K562 (cell line): ENCODE results near the gene ZDHHC20. TPM values are rescaled to one million over a fixed set of nuclear protein-coding genes. Genes with fewer than 3 reads are reported as not detected.

ENCODE experiments used
- ATAC-seq: fragments of 200-7000 bp; cut with Tn5 transposase; 3 replicates; pipeline ENCODE4 v1.9.1; 2020; ENCODE audit warnings: moderate library complexity
- BruUV-seq: library from RNA; stranded (reverse); fragments of 400-500 nt; replicated peaks from 2 replicates; lab custom pipeline; 2021; lab: Mats Ljungman, UMichigan
- CTCF ChIA-PET: fragments of 300-600 bp; formaldehyde crosslinking; extraction: SDS; loops from one replicate; lab custom pipeline; 2021; ENCODE audit warnings: low intra/inter-chr PET ratio; lab: Yijun Ruan, JAX
- POLR2A ChIA-PET: fragments of 300-600, 350-650 bp; sonication (Branson Sonifier 250); formaldehyde crosslinking; extraction: SDS; loops from one replicate; lab custom pipeline; 2021; ENCODE audit warnings: antibody characterized with exemption, inconsistent platforms; lab: Yijun Ruan, JAX
- DNase-seq, 4 experiments: peaks; one replicate each; pipeline versions ENCODE4 v3.0.0 to v3.0.0-alpha.2; 2011 to 2018; ENCODE audit warnings: low spot score in 3 of 4, mixed read lengths in 3 of 4; ENCODE audit errors: extremely low read depth in 1 of 4
- FAIRE-seq: peaks from 2 replicates; lab custom pipeline; 2011; peaks lifted over from hg19 to GRCh38; lab: Jason Lieb, UNC
- H2AFZ ChIP-seq: 2 replicates; pipeline ENCODE4 v1.6.0; 2011; ENCODE audit warnings: low read depth, low read length, control low read depth, inconsistent platforms
- H3K27ac ChIP-seq: fragments of 200-600 bp; 3 replicates; pipeline ENCODE4 v1.8.0; 2011; ENCODE audit warnings: low read depth, mild to moderate bottlenecking, control low read depth, inconsistent platforms, low read length, moderate library complexity, mixed read lengths; ENCODE audit errors: extremely low read depth
- H3K27me3 ChIP-seq, 2 experiments: fragments of 300-600 bp in 1 of 2; 2 replicates in 1 of 2; 3 replicates in 1 of 2; pipeline versions ENCODE4 v1.6.0 to v1.8.0; 2011; ENCODE audit warnings: inconsistent platforms in 2 of 2, low read length in 2 of 2, mild to moderate bottlenecking in 1 of 2, mixed read lengths in 1 of 2, moderate library complexity in 1 of 2; ENCODE audit not compliant: control insufficient read depth in 2 of 2, insufficient read depth in 2 of 2
- H3K36me3 ChIP-seq: fragments of 300-600 bp; 3 replicates; pipeline ENCODE4 v1.8.0; 2011; ENCODE audit warnings: mild to moderate bottlenecking, low read length, inconsistent platforms; ENCODE audit not compliant: control insufficient read depth, insufficient read depth
- H3K4me1 ChIP-seq, 2 experiments: fragments of 200-600 bp in 1 of 2; replicated peaks in 1 of 2; 2 replicates in 1 of 2; 3 replicates in 1 of 2; pipeline versions ENCODE4 v1.5.1 to v1.8.0; 2011; ENCODE audit warnings: inconsistent platforms in 2 of 2, low read length in 2 of 2, mild to moderate bottlenecking in 1 of 2, mixed read lengths in 1 of 2, moderate library complexity in 1 of 2; ENCODE audit not compliant: control insufficient read depth in 2 of 2, insufficient read depth in 2 of 2
- H3K4me2 ChIP-seq: 2 replicates; pipeline ENCODE4 v1.6.1; 2011; ENCODE audit warnings: low read length, control low read depth, inconsistent platforms, mixed read lengths; ENCODE audit not compliant: insufficient read depth
- H3K4me3 ChIP-seq: fragments of 200-600 bp; sonication (generic), shearing (Covaris generic); 2 replicates; pipeline ENCODE4 v1.5.1; 2016; ENCODE audit warnings: control low read depth, inconsistent platforms
- H3K79me2 ChIP-seq: fragments of 200-600 bp; 3 replicates; pipeline ENCODE4 v1.8.0; 2011; ENCODE audit warnings: low read length, inconsistent platforms; ENCODE audit not compliant: control insufficient read depth, insufficient read depth
- H3K9ac ChIP-seq, 2 experiments: 2 replicates each; pipeline versions ENCODE4 v1.6.0 to v1.6.1; 2011; ENCODE audit warnings: low read depth in 2 of 2, low read length in 2 of 2, control low read depth in 1 of 2, inconsistent platforms in 1 of 2, mild to moderate bottlenecking in 1 of 2, mixed read lengths in 1 of 2; ENCODE audit not compliant: insufficient read depth in 1 of 2
- H3K9me1 ChIP-seq: one replicate; pipeline ENCODE4 v1.6.0; 2011; ENCODE audit warnings: inconsistent platforms, mild to moderate bottlenecking, low read length, moderate library complexity; ENCODE audit not compliant: control insufficient read depth, insufficient read depth
- H3K9me3 ChIP-seq: replicated peaks from 2 replicates; pipeline ENCODE4 v1.5.1; 2011; ENCODE audit warnings: low read depth, low read length, inconsistent platforms; ENCODE audit not compliant: control insufficient read depth, insufficient read depth
- H4K20me1 ChIP-seq: replicated peaks from 2 replicates; pipeline ENCODE4 v1.6.1; 2011; ENCODE audit warnings: low read length, inconsistent platforms, mixed read lengths; ENCODE audit not compliant: control insufficient read depth, insufficient read depth
- CXXC5 ChIP-seq: fragments of 250-450 bp; sonication (Bioruptor Pico); IDR thresholded peaks from 2 replicates; pipeline ENCODE4 v1.8.0; 2022; ENCODE audit warnings: inconsistent platforms, mild to moderate bottlenecking, moderate library complexity
- GATAD2B ChIP-seq: fragments of 450-650 bp; IDR thresholded peaks from 2 replicates; pipeline ENCODE4 v1.6.1; 2017; ENCODE audit warnings: mild to moderate bottlenecking, borderline replicate concordance
- ILF3 ChIP-seq: fragments of 450-650 bp; IDR thresholded peaks from 2 replicates; pipeline ENCODE4 v1.6.1; 2018; ENCODE audit warnings: antibody characterized with exemption, mild to moderate bottlenecking, moderate library complexity, borderline replicate concordance
- RAD21 ChIP-seq, 2 experiments: fragments of 250-450 bp in 1 of 2; fragments of 450-650 bp in 1 of 2; sonication (Bioruptor Pico) in 1 of 2; formaldehyde crosslinking in 1 of 2; IDR thresholded peaks in 1 of 2; conservative IDR thresholded peaks in 1 of 2; 2 replicates each; pipeline versions ENCODE4 v1.4.0 to v1.8.0; 2020 to 2022; ENCODE audit warnings: mild to moderate bottlenecking in 2 of 2, moderate library complexity in 1 of 2
- TSC22D4 ChIP-seq: fragments of 450-650 bp; IDR thresholded peaks from 2 replicates; pipeline ENCODE4 v1.6.1; 2016; ENCODE audit warnings: missing genetic modification characterization, missing biosample characterization, control low read depth
- ZFP1 ChIP-seq: fragments of 450-650 bp; formaldehyde crosslinking; IDR thresholded peaks from 2 replicates; pipeline ENCODE4 v1.4.0; 2020; ENCODE audit warnings: mild to moderate bottlenecking, mixed read lengths
- ZFP30 ChIP-seq: fragments of 250-450 bp; sonication (Bioruptor Pico); IDR thresholded peaks from 2 replicates; pipeline ENCODE4 v1.8.0; 2022; ENCODE audit warnings: moderate library complexity, mild to moderate bottlenecking, inconsistent platforms, borderline replicate concordance
- ZNF507 ChIP-seq: conservative IDR thresholded peaks from 2 replicates; pipeline ENCODE4 v1.6.1; 2017; ENCODE audit warnings: missing genetic modification characterization, missing compliant biosample characterization
- WGBS: fragments of 100-300 bp; shearing (Covaris generic); methylation state at CpG from one replicate; pipeline ENCODE4 v1.1.6; 2016; ENCODE audit warnings: low coverage, mixed read lengths; ENCODE audit not compliant: insufficient coverage; ENCODE audit errors: missing lambda C conversion rate; 5-methylcytosine and 5-hydroxymethylcytosine counted together
- in situ Hi-C: fragments of 300-500 bp; cut with MboI; formaldehyde crosslinking; loops from 4 replicates; pipeline ENCODE4 v1.15.0; 2018; ENCODE audit warnings: inconsistent platforms, mixed read lengths
- intact Hi-C: fragments of 100-400 bp; cut with micrococcal nuclease; formaldehyde crosslinking; loops from 2 replicates; pipeline ENCODE4 v1.14.2; 2022
- polyA plus RNA-seq, 8 experiments: library from polyadenylated mRNA; depleted of rRNA in 4 of 8; stranded (reverse) in 5 of 8; unstranded in 3 of 8; fragments of >200 nt; fragmentation: Nextera tagmentation in 2 of 8; fragmentation: Illumina TruSeq in 1 of 8; extraction: Ambion mirVana in 2 of 8; extraction: Trizol in 1 of 8; gene quantifications; 2 replicates each; pipeline versions ENCODE4 v1.2.1 to v1.2.3, GENCODE V29; 2011 to 2014; ENCODE audit warnings: inconsistent platforms in 1 of 8, missing spikeins in 1 of 8
- total RNA-seq, 7 experiments: library from RNA; depleted of rRNA in 6 of 7; stranded (reverse); fragments of >200 nt in 6 of 7; fragmentation: Illumina TruSeq in 2 of 7; extraction: Trizol in 2 of 7; gene quantifications; 2 replicates each; pipeline versions ENCODE4 v1.2.1 to v1.2.3, GENCODE V29; 2011 to 2021; ENCODE audit warnings: low replicate concordance in 1 of 7
- TF ChIP-seq, protein P1 (sequence below): IDR thresholded peaks from 3 replicates; pipeline ENCODE4 v1.6.1; 2011; ENCODE audit warnings: borderline replicate concordance, mild to moderate bottlenecking, moderate library complexity; ENCODE audit not compliant: insufficient read length; ENCODE audit errors: extremely low read depth
- TF ChIP-seq, protein P2 (sequence below): fragments of 450-650 bp; IDR thresholded peaks from 2 replicates; pipeline ENCODE4 v1.6.1; 2016
- TF ChIP-seq, protein P3 (sequence below), 3 experiments: IDR thresholded peaks in 2 of 3; conservative IDR thresholded peaks in 1 of 3; 2 replicates each; pipeline ENCODE4 v1.5.1; 2011 to 2012; ENCODE audit warnings: low read length in 3 of 3, mild to moderate bottlenecking in 3 of 3, control low read depth in 2 of 3, improper control_type of control experiment in 1 of 3, inconsistent platforms in 1 of 3, low read depth in 1 of 3, mixed read lengths in 1 of 3, moderate library complexity in 1 of 3; ENCODE audit not compliant: insufficient read depth in 2 of 3

The ZDHHC20 gene
- total and polyA plus RNA-seq, 9 of the 15 experiments (the other 6 are each of a cell fraction or from before 2014, with no cell fraction given) = 2.7 to 20.9 (median 15.8) TPM

DNA sequence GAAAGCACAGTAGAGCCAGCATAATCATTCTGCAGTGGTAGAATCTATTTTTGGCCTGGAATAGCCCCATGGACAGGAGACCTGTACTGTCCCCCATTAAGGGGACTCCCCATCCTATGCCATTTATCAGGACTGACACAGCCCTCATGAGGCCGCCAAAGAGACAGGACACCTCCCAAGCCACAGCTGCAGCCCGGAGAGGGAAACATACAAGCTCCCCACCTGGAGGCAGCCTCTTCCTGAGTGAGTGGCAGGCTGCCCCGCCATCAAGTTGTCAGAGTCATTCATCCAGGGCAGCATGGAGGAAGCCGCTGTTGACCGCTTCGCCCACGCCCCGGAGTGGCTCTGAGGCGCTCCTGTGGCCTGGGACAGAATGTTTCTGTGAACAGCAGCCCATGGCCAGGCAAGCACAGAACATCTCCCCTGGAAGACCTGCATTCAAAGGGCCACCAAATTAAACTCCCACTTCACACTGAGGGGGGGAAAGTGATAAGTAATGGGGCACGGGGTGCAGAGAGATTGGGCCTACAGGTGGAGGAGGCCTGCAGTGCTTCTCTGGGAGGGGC is 111.3 kb downstream of the ZDHHC20 start:
- no peaks in the 10 kb centered on the region for H4K20me1 ChIP-seq
- no peak overlapping the region for H2AFZ ChIP-seq
- WGBS = 0% methylated on average over 2 of the region's 10 CpGs
- H3K4me2 ChIP-seq = no peak overlapping the region
- H3K36me3 ChIP-seq = no peaks in the 10 kb centered on the region
- intact Hi-C loops = loop anchor here (5.0 kb wide), 1 partner anchor 129 kb away; no protein-coding TSS in a partner anchor
- H3K27ac ChIP-seq = no peak overlapping the region
- in situ Hi-C loops = no loop called here
- BruUV-seq = no TSS peak
- H3K4me3 ChIP-seq = no peak overlapping the region
- POLR2A ChIA-PET = no interaction called here
- peaks cover 0 to 16% of the 10 kb centered on the region in 2 experiments; a peak in 4 of 5 replicates for H3K27me3 ChIP-seq
- no peaks in the 10 kb centered on the region for H3K9me1 ChIP-seq
- CTCF ChIA-PET = no interaction called here
- H3K4me1 ChIP-seq = no peaks in the 10 kb centered on the region; a peak in 1 of 5 replicates
- H3K9me3 ChIP-seq = no peaks in the 10 kb centered on the region
- ATAC-seq (peak; percentile 65), FAIRE-seq (no peak), DNase-seq (peak in 3 of 4 experiments; percentile 6 to 15 (median 10))
- H3K79me2 ChIP-seq = no peaks in the 10 kb centered on the region
- TF ChIP-seq, protein P1, sequence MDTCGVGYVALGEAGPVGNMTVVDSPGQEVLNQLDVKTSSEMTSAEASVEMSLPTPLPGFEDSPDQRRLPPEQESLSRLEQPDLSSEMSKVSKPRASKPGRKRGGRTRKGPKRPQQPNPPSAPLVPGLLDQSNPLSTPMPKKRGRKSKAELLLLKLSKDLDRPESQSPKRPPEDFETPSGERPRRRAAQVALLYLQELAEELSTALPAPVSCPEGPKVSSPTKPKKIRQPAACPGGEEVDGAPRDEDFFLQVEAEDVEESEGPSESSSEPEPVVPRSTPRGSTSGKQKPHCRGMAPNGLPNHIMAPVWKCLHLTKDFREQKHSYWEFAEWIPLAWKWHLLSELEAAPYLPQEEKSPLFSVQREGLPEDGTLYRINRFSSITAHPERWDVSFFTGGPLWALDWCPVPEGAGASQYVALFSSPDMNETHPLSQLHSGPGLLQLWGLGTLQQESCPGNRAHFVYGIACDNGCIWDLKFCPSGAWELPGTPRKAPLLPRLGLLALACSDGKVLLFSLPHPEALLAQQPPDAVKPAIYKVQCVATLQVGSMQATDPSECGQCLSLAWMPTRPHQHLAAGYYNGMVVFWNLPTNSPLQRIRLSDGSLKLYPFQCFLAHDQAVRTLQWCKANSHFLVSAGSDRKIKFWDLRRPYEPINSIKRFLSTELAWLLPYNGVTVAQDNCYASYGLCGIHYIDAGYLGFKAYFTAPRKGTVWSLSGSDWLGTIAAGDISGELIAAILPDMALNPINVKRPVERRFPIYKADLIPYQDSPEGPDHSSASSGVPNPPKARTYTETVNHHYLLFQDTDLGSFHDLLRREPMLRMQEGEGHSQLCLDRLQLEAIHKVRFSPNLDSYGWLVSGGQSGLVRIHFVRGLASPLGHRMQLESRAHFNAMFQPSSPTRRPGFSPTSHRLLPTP = no peak
- TF ChIP-seq ZNF507 (no peak), CXXC5 (no peak), ZFP30 (CRISPR knock-in tag) (no peak), RAD21 (CRISPR knock-in tag; conservative IDR thresholded peaks at IDR 0.05 in 1 of 2, IDR thresholded peaks at IDR 0.05 in 1 of 2) (peak in 1 of 2 experiments; percentile 33; a peak in 2 of 4 replicates), TSC22D4 (tag) (no peak), GATAD2B (no peak), ZFP1 (no peak), ILF3 (no peak)
- TF ChIP-seq, protein P2, sequence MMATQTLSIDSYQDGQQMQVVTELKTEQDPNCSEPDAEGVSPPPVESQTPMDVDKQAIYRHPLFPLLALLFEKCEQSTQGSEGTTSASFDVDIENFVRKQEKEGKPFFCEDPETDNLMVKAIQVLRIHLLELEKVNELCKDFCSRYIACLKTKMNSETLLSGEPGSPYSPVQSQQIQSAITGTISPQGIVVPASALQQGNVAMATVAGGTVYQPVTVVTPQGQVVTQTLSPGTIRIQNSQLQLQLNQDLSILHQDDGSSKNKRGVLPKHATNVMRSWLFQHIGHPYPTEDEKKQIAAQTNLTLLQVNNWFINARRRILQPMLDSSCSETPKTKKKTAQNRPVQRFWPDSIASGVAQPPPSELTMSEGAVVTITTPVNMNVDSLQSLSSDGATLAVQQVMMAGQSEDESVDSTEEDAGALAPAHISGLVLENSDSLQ = peak; percentile 31; the same call in 1 of the 2 replicates
- TF ChIP-seq, protein P3, sequence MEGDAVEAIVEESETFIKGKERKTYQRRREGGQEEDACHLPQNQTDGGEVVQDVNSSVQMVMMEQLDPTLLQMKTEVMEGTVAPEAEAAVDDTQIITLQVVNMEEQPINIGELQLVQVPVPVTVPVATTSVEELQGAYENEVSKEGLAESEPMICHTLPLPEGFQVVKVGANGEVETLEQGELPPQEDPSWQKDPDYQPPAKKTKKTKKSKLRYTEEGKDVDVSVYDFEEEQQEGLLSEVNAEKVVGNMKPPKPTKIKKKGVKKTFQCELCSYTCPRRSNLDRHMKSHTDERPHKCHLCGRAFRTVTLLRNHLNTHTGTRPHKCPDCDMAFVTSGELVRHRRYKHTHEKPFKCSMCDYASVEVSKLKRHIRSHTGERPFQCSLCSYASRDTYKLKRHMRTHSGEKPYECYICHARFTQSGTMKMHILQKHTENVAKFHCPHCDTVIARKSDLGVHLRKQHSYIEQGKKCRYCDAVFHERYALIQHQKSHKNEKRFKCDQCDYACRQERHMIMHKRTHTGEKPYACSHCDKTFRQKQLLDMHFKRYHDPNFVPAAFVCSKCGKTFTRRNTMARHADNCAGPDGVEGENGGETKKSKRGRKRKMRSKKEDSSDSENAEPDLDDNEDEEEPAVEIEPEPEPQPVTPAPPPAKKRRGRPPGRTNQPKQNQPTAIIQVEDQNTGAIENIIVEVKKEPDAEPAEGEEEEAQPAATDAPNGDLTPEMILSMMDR (IDR thresholded peaks at IDR 0.05 in 2 of 3, conservative IDR thresholded peaks at IDR 0.05 in 1 of 3; ENCODE audit: insufficient read depth in 2 of 3, low read depth in 1 of 3, low read length in 3 of 3) = peak; percentile 10 to 49 (median 31); a peak in 3 of 6 replicates
- H3K9ac ChIP-seq = no peak overlapping the region
